ENCODE data around the gene SMYD3. TPM values are rescaled to one million over a fixed set of nuclear protein-coding genes. Genes with fewer than 3 reads are reported as not detected.

The SMYD3 gene
- total RNA-seq, 1 donor from 2014 or later: 20.8 TPM

- Mint-ChIP-seq H3K9me3 (no peaks in the 10 kb centered on the region), H3K4me3 (no peak overlapping the region), H3K27ac (no peak overlapping the region), H3K36me3 (ENCODE audit: low read depth) (no peaks in the 10 kb centered on the region), H3K27me3 (no peaks in the 10 kb centered on the region), H3K4me1 (no peaks in the 10 kb centered on the region)
- ChIA-PET POLR2A (no interaction called here), CTCF (no interaction called here)
- DNase-seq (no peak), ATAC-seq (ENCODE audit: low read depth) (no peak)
- intact Hi-C loops (cut with micrococcal nuclease): no loop called here
- no peak for TF ChIP-seq CTCF (IDR thresholded peaks at IDR 0.05)
These were observed 486.7 kb downstream of the SMYD3 start for GRCh38 chr1:246020211-246020954.

- POLR2A ChIA-PET: no interaction called here
These were observed 488.9 kb downstream of the SMYD3 start for GRCh38 chr1:246018146-246018545.

GRCh38 chr1:246012341-246012740 lies 494.7 kb downstream of the SMYD3 start:
- DNase-seq (no peak), ATAC-seq (ENCODE audit: low read depth) (no peak)
- Mint-ChIP-seq H3K4me3 (no peak overlapping the region), H3K27me3 (no peaks in the 10 kb centered on the region), H3K36me3 (ENCODE audit: low read depth) (no peaks in the 10 kb centered on the region), H3K27ac (no peak overlapping the region), H3K4me1 (no peaks in the 10 kb centered on the region), H3K9me3 (no peaks in the 10 kb centered on the region)
- POLR2A ChIA-PET: no interaction called here
- CTCF ChIA-PET: interaction anchor here (1.0 to 1.4 kb wide), 2 partner anchors 437 to 856 kb away, joined by 3 to 4 read pairs; no protein-coding TSS in a partner anchor
- TF ChIP-seq CTCF (IDR thresholded peaks at IDR 0.05): no peak
- intact Hi-C loops (cut with micrococcal nuclease): loop anchor here (1.0 to 5.0 kb wide), 6 partner anchors 105 to 740 kb away; no protein-coding TSS in a partner anchor

More at GRCh38 chr1:246018146-246018545, 488.9 kb downstream of the SMYD3 start:
- intact Hi-C loops (cut with micrococcal nuclease): no loop called here
- ATAC-seq (ENCODE audit: low read depth) (no peak), DNase-seq (no peak)
- CTCF ChIA-PET: no interaction called here
- no peak overlapping the region for H3K4me3 Mint-ChIP-seq
- H3K27ac Mint-ChIP-seq: no peak overlapping the region
- no peaks in the 10 kb centered on the region for H3K9me3 Mint-ChIP-seq
- no peak for TF ChIP-seq CTCF (IDR thresholded peaks at IDR 0.05)
- H3K4me1 Mint-ChIP-seq: no peaks in the 10 kb centered on the region
- H3K36me3 Mint-ChIP-seq (ENCODE audit: low read depth): no peaks in the 10 kb centered on the region
- no peaks in the 10 kb centered on the region for H3K27me3 Mint-ChIP-seq

- no peak for ATAC-seq (ENCODE audit: low read depth)
- H3K36me3 Mint-ChIP-seq (ENCODE audit: low read depth): no peaks in the 10 kb centered on the region
- no peaks in the 10 kb centered on the region for H3K9me3 Mint-ChIP-seq
- H3K4me1 Mint-ChIP-seq: no peaks in the 10 kb centered on the region
- no peak overlapping the region for H3K27ac Mint-ChIP-seq
- TF ChIP-seq CTCF (IDR thresholded peaks at IDR 0.05): no peak
- intact Hi-C loops (cut with micrococcal nuclease): loop anchor here (5.0 kb wide), 2 partner anchors 107 to 742 kb away; no protein-coding TSS in a partner anchor
- ChIA-PET POLR2A (interaction anchor here (1.0 kb wide), 1 partner anchor 270 kb away, joined by 5 read pairs; no protein-coding TSS in a partner anchor), CTCF (interaction anchor here (1.0 to 1.9 kb wide), 3 partner anchors 439 to 858 kb away, joined by 3 to 15 read pairs (median 4); no protein-coding TSS in a partner anchor)
- no peaks in the 10 kb centered on the region for H3K27me3 Mint-ChIP-seq
- no peak overlapping the region for H3K4me3 Mint-ChIP-seq
- DNase-seq: no peak
These were observed 496.7 kb downstream of the SMYD3 start for GRCh38 chr1:246010386-246010785.

GRCh38 chr1:246008363-246008831 lies 498.7 kb downstream of the SMYD3 start:
- ChIA-PET POLR2A (no interaction called here), CTCF (no interaction called here)
- Mint-ChIP-seq H3K9me3 (no peaks in the 10 kb centered on the region), H3K4me1 (no peaks in the 10 kb centered on the region), H3K4me3 (no peak overlapping the region), H3K27me3 (no peaks in the 10 kb centered on the region), H3K27ac (no peak overlapping the region), H3K36me3 (ENCODE audit: low read depth) (no peaks in the 10 kb centered on the region)
- no peak for TF ChIP-seq CTCF (IDR thresholded peaks at IDR 0.05)
- intact Hi-C loops (cut with micrococcal nuclease): no loop called here
- ATAC-seq (ENCODE audit: low read depth) (no peak), DNase-seq (no peak)
